ENCODE data around the gene GRIN2A. TPM values are rescaled to one million over a fixed set of nuclear protein-coding genes. Genes with fewer than 3 reads are reported as not detected.

GRIN2A gene
- total and polyA plus RNA-seq, 2 donors (not counting 1 experiment from before 2014, with no cell fraction given) = 0.44 TPM; not detected in 1

- H3K36me3 ChIP-seq (replicated peaks in 1 of 2; ENCODE audit: control extremely low read depth in 1 of 2, control insufficient read depth in 1 of 2, extremely low read depth in 1 of 2, insufficient read depth in 2 of 2, low read length in 1 of 2) = no peaks in the 10 kb centered on the region
- Mint-ChIP-seq H3K27ac (no peak overlapping the region), H3K9me3 (ENCODE audit: insufficient read depth) (peaks cover 4% of the 10 kb centered on the region), H3K4me1 (no peaks in the 10 kb centered on the region), H3K27me3 (peaks cover 11% of the 10 kb centered on the region), H3K4me3 (no peak overlapping the region)
- TF ChIP-seq EZH2 (IDR thresholded peaks at IDR 0.05; ENCODE audit: borderline replicate concordance, insufficient read depth, low read depth, low read length, poor library complexity, severe bottlenecking) (no peak), CTCF (IDR thresholded peaks at IDR 0.05) (no peak)
- H3K27ac ChIP-seq (ENCODE audit: low read length in 2 of 2) = no peak overlapping the region
- ChIA-PET CTCF (interaction anchor here (0.5 kb wide), 1 partner anchor 333 kb away, joined by 4 read pairs; no protein-coding TSS in a partner anchor), POLR2A (no interaction called here)
- WGBS (ENCODE audit: insufficient coverage) = 80% methylated on average over 9 of the region's 9 CpGs
- intact Hi-C loops (cut with micrococcal nuclease) = no loop called here
- no peak overlapping the region for H3K4me3 ChIP-seq (ENCODE audit: control extremely low read depth in 1 of 5, extremely low read depth in 1 of 5, insufficient read depth in 1 of 5, low read depth in 2 of 5, low read length in 4 of 5)
- no peaks in the 10 kb centered on the region for H3K79me2 ChIP-seq (ENCODE audit: control insufficient read depth, insufficient read depth, low read length)
- ATAC-seq (ENCODE audit: low read depth) (no peak), DNase-seq (no peak)
- no peaks in the 10 kb centered on the region for H3K4me1 ChIP-seq (ENCODE audit: control insufficient read depth in 2 of 2, insufficient read depth in 2 of 2, low read length in 2 of 2)
- no peak overlapping the region for H3K4me2 ChIP-seq (replicated peaks; ENCODE audit: low read depth, low read length, poor library complexity, severe bottlenecking)
- peaks cover 0 to 5% (median 2%) of the 10 kb centered on the region in 3 donors for H3K9me3 ChIP-seq (ENCODE audit: control extremely low read depth in 1 of 3, control insufficient read depth in 2 of 3, insufficient read depth in 1 of 3, low read length in 2 of 3)
- H3K9ac ChIP-seq (ENCODE audit: low read length) = no peak overlapping the region
- no peaks in the 10 kb centered on the region for H3K27me3 ChIP-seq (replicated peaks in 1 of 4; ENCODE audit: control extremely low read depth in 1 of 4, control insufficient read depth in 3 of 4, insufficient read depth in 4 of 4, low read length in 3 of 4)
- H4K20me1 ChIP-seq (ENCODE audit: control insufficient read depth, insufficient read depth, low read length, poor library complexity, severe bottlenecking) = no peaks in the 10 kb centered on the region
- no peak overlapping the region for H2AFZ ChIP-seq (ENCODE audit: insufficient read depth, low read depth, low read length, poor library complexity, severe bottlenecking)
These were observed 18.7 kb upstream of the GRIN2A start for GRCh38 chr16:10200637-10201586.

DNA sequence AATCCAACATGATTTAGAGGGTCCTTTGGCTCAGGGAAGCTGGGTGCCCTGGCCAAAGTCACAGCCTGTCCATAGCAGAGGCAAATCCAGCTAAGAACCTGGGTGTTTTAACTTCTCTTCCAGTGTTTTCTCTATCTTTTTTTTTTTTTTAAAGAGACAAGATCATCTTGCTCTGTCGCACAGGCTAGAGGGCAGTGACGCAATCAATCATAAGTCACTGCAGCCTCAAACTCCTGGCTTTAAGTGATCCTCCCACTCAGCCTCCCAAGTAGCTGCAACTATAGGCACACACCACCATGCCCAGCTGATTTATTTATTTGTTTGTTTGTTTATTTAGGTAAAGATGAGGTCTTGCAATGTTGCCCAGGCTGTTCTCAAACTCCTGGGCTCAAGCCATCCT, 14.8 kb upstream of the GRIN2A start:
- no CpG with 5 or more reads among the region's 2 CpGs for WGBS (ENCODE audit: insufficient coverage)
- intact Hi-C loops (cut with micrococcal nuclease) = no loop called here
- ATAC-seq (ENCODE audit: low read depth) (no peak), DNase-seq (no peak)
- ChIA-PET CTCF (no interaction called here), POLR2A (no interaction called here)
- TF ChIP-seq EZH2 (IDR thresholded peaks at IDR 0.05; ENCODE audit: borderline replicate concordance, insufficient read depth, low read depth, low read length, poor library complexity, severe bottlenecking) (no peak), CTCF (IDR thresholded peaks at IDR 0.05) (no peak)
- Histone ChIP-seq H3K79me2 (ENCODE audit: control insufficient read depth, insufficient read depth, low read length) (no peaks in the 10 kb centered on the region), H3K27me3 (replicated peaks in 1 of 4; ENCODE audit: control extremely low read depth in 1 of 4, control insufficient read depth in 3 of 4, insufficient read depth in 4 of 4, low read length in 3 of 4) (no peaks in the 10 kb centered on the region), H3K4me2 (replicated peaks; ENCODE audit: low read depth, low read length, poor library complexity, severe bottlenecking) (no peak overlapping the region), H4K20me1 (ENCODE audit: control insufficient read depth, insufficient read depth, low read length, poor library complexity, severe bottlenecking) (no peaks in the 10 kb centered on the region), H3K9me3 (ENCODE audit: control extremely low read depth in 1 of 3, control insufficient read depth in 2 of 3, insufficient read depth in 1 of 3, low read length in 2 of 3) (peaks cover 0 to 3% (median 0%) of the 10 kb centered on the region in 3 donors), H3K4me3 (ENCODE audit: control extremely low read depth in 1 of 5, extremely low read depth in 1 of 5, insufficient read depth in 1 of 5, low read depth in 2 of 5, low read length in 4 of 5) (no peak overlapping the region), H3K9ac (ENCODE audit: low read length) (no peak overlapping the region), H2AFZ (ENCODE audit: insufficient read depth, low read depth, low read length, poor library complexity, severe bottlenecking) (no peak overlapping the region), H3K36me3 (replicated peaks in 1 of 2; ENCODE audit: control extremely low read depth in 1 of 2, control insufficient read depth in 1 of 2, extremely low read depth in 1 of 2, insufficient read depth in 2 of 2, low read length in 1 of 2) (no peaks in the 10 kb centered on the region), H3K4me1 (ENCODE audit: control insufficient read depth in 2 of 2, insufficient read depth in 2 of 2, low read length in 2 of 2) (no peaks in the 10 kb centered on the region), H3K27ac (ENCODE audit: low read length in 2 of 2) (no peak overlapping the region)
- Mint-ChIP-seq H3K4me3 (no peak overlapping the region), H3K9me3 (ENCODE audit: insufficient read depth) (no peaks in the 10 kb centered on the region), H3K27me3 (peaks cover 21% of the 10 kb centered on the region), H3K4me1 (no peaks in the 10 kb centered on the region), H3K27ac (no peak overlapping the region)
